Upper lobe of left lung (tissue), 4 donors: ENCODE measurements around the gene TMEM135.

Source experiments
- CTCF ChIP-seq, 6 experiments: fragments of 450-650 bp in 4 of 6; fragments of 200-600 bp in 2 of 6; sonication (generic) in 2 of 6; IDR thresholded peaks; one replicate each; pipeline ENCODE4 v1.5.1; 2016 to 2019; ENCODE audit warnings: antibody characterized with exemption in 6 of 6
- EP300 ChIP-seq, 4 donors: sonication (generic); formaldehyde crosslinking; IDR thresholded peaks; one replicate each; pipeline ENCODE4 v1.5.1; 2017; ENCODE audit warnings: antibody characterized with exemption in 4 of 4, control low read depth in 2 of 4
- POLR2A ChIP-seq, 4 donors: fragments of 450-650 bp; IDR thresholded peaks; one replicate each; pipeline ENCODE4 v1.5.1; 2016 to 2017; ENCODE audit warnings: antibody characterized with exemption in 4 of 4, mild to moderate bottlenecking in 2 of 4
- POLR2AphosphoS5 ChIP-seq, 2 donors: sonication (generic); formaldehyde crosslinking; IDR thresholded peaks; one replicate each; pipeline ENCODE4 v1.5.1; 2017; ENCODE audit warnings: antibody characterized with exemption in 2 of 2

DNA sequence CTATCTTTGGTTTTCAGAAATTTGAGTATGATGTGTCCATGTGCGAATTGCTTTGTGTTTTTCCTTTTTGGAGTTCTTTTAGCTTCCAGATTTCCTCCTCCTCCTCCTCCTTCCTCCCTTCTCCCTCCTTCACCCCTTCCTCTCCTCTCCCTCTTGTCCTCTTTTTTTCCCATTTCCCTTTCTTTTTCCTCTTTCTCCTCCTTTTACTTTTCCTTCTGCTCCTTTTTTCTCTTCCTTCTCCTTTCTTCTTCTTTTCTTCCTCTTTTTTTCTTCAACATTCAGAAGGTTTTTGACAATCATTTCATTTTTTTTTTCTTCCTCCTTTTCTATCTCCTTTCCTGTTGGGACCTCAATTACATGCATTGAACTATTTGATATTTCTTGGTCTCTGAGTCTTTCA is 104.9 kb downstream of the TMEM135 start:
- no peak for TF ChIP-seq POLR2AphosphoS5 (IDR thresholded peaks at IDR 0.05)
- TF ChIP-seq CTCF (IDR thresholded peaks at IDR 0.05) = no peak
- TF ChIP-seq POLR2A (IDR thresholded peaks at IDR 0.05) = no peak
- TF ChIP-seq EP300 (IDR thresholded peaks at IDR 0.05) = no peak
